ENCODE results near the gene SYS1.

Gene SYS1

DNA sequence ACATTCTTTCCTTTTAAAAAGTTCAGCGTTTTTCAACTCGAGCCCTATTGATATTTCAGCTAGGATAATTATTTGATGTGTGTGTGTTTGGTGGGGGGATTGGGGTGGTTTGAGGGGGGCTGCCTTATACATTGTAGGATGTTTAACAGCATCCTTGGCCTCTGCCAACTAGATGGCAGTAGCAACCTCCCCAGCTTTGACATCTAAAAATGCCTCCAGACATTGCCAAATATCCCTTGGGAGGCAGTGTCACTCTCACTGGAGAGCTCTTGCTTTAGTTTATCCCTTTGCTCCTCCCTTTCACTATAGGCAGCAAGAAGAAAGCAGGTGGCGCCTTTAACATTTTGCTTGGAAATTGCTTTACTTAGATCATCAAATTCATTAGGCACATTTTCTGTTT, 29.8 kb downstream of the SYS1 start:
- no peak for DNase-seq

DNA sequence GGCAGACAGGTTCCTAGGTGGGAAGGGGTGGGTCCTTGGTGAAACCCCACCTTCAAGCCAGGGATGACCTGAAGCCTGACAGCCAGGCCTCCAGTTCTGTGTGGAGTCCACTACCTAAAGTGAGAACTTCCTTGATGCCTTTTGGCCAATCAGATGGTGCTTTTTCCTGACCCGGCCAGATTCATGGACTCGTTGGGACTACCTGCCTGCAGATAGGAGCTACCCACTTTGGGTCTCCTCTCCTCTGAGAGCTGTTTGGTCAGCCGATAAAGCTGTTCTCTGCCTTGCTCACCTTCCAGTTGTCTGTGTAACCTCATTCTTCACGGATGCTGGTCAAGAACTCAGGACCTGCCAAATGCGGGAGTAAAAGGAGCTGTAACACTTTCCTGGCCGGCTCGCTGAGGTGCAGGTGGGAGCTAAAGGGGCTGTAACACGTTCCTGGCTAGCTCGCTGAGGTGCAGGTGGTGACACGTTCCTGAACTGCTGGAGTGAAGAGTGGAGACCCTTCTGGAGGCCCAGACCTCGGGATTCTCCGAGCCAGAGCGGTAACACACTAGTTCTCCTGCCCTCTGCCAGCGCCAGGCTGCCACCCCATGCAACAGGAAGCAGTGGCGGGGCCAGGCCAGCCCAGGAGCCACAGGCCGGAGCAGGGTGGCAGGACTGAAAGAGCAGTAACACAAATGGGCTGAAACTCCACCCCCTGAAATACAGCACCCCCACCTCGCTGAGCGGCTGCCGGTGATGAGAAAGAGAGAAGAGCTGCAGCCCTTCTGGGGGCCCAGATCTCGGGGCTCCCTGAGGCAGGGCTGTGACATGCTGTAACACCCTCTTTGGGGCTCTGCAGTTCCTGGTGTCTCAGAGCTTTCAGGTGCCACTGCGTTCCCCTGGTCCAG, 31.5 kb downstream of the SYS1 start:
- no peak for DNase-seq

DNA sequence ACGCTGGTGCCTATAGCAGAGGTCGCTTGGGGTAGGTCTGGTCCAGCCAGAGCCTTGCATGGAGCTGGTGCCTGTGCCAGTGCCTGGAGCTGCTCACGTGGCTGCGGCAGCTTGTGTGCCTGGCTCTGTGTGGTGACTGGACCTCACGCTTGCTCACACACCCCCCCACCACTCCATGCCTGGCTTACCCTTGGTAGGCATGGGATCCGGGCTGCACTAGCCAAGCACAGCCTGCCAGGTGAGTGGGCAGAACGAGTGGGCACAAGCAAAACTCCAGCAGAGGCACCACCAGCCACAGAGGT, 32.1 kb downstream of the SYS1 start:
- DNase-seq: no peak

GRCh38 chr20:45399018-45399417, 36.1 kb downstream of the SYS1 start:
- DNase-seq: no peak

GRCh38 chr20:45400346-45401031, 37.5 kb downstream of the SYS1 start:
- DNase-seq: no peak

GRCh38 chr20:45402946-45403345, 40.0 kb downstream of the SYS1 start:
- DNase-seq: no peak

DNA sequence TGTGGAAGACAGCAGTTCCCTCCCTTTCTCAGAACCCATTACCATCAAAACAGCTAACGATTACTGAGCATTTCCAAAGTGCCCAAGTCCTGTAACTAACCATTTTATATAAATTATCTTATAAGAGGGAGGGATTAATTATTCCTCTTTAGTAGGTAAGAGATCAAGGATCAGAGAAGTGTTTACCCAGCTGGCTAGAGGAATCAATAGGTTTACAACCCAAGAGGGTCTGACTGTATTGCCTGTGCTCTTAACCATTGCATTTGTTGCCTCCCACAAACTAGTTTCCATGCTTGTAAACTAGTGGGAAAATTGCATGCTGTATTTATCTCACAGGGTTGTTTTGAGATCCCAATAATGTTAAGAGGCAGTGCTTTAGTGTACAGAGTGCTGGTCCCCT, 41.5 kb downstream of the SYS1 start:
- no peak for DNase-seq

- no peak for DNase-seq
These were observed 42.8 kb downstream of the SYS1 start for GRCh38 chr20:45405571-45406259.

- DNase-seq: peak; percentile 47
These were observed 43.5 kb downstream of the SYS1 start for GRCh38 chr20:45406260-45407066.

- peak; percentile 19 for DNase-seq
These were observed 44.2 kb downstream of the SYS1 start for GRCh38 chr20:45407067-45407745.

- no peak for DNase-seq
These were observed 45.1 kb downstream of the SYS1 start, which contains the start of gene DBNDD2 for GRCh38 chr20:45407783-45408645. DBNDD2 (plus strand) TSS chr20:45408289; CDS start chr20:45408468, 179 bp downstream.

GRCh38 chr20:45408646-45409213, 45.8 kb downstream of the SYS1 start:
- peak; percentile 83 for DNase-seq

GRCh38 chr20:45409521-45410272, 46.7 kb downstream of the SYS1 start:
- DNase-seq: peak; percentile 31

GRCh38 chr20:45410887-45411286, 47.9 kb downstream of the SYS1 start:
- DNase-seq: no peak

DNA sequence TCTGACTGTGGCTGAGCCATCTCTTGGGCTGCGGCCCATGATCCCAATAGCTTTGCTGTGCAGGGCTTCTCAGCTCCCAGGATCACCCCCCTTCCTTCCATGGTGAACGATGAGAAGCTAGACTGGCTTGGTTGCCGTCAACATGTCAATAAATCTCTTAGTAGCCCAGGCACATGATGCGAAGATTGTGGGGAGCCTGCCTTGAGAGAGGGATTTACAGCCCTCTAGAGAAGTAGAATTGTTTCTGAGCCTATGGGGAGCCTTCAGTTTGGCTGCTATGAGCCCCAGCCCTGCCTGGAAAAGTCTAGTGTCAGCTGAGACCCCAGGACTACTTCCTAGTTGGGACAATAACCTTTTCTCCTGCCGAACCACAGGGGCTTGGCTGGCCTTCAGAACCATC, 49.7 kb downstream of the SYS1 start:
- DNase-seq: no peak

DNA sequence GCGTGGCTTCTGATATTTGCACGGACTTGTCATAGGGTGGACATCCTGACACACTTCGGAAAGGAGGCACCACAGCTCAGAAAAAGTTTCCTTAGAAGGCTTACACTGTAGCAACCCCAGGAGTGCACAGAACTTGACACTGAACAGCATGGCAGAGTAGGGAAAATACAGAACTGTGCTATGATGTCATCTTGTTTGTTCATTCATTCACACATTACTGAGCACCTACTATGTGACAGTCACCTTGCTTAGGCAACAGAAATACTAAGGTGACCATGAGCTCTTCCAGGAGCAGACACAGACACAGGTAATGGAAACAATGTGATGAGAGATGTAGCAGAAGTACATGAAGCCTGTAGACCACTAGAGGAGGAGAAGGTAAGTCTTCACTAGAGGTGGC, 50.5 kb downstream of the SYS1 start:
- DNase-seq: no peak

GRCh38 chr20:45415822-45416637, 53.1 kb downstream of the SYS1 start, which contains the start of gene PIGT:
PIGT (plus strand) TSS chr20:45416141; CDS start chr20:45416157, 16 bp downstream.
- DNase-seq: peak; percentile 91

DNA sequence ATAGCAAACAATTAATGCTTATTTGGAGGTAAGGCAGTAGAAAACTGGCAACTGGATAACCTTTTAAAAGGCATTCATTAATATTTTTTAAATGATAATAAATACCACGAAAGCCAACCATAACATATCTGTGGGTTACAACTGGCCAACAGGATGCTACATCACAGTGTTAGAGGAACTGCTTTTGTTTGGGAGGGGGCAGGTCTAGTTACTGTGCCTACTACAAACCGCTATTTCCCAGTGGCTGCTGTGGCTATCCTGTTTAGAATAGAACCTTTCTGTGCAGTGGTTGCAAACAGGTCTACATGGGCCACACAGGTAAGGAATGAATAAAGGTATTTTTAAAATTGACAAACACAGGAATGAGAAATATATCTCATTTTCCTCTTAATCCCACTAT, 54.0 kb downstream of the SYS1 start:
- no peak for DNase-seq

Measured in suppressor macrophage treated with lipopolysaccharide for 4 hours (primary cell).